HEK293 (cell line): ENCODE measurements around the gene SULT1C2.

ENCODE experiments used
- CTCF ChIA-PET: fragments of 350-600 bp; formaldehyde crosslinking; extraction: SDS; loops from one replicate; lab custom pipeline; 2021; ENCODE audit warnings: antibody characterized with exemption; lab: Yijun Ruan, JAX
- POLR2A ChIA-PET: fragments of 300-600 bp; formaldehyde crosslinking; extraction: SDS; loops from one replicate; lab custom pipeline; 2020; ENCODE audit warnings: antibody characterized with exemption, inconsistent platforms; lab: Yijun Ruan, JAX
- H3K27ac ChIP-seq: fragments of 200-500 bp; sonication (Bioruptor generic); 2 replicates; pipeline ENCODE4 v1.5.1; 2014; ENCODE audit warnings: low read depth, low read length, control low read depth, inconsistent platforms; ENCODE audit errors: extremely low read depth
- H3K36me3 ChIP-seq, 2 experiments: fragments of 200-500 bp in 1 of 2; sonication (Bioruptor generic) in 1 of 2; 1 replicate in 1 of 2; 2 replicates in 1 of 2; pipeline ENCODE4 v1.5.1; 2014 to 2017; ENCODE audit warnings: inconsistent platforms in 2 of 2, low read length in 2 of 2; ENCODE audit not compliant: control insufficient read depth in 2 of 2, insufficient read depth in 1 of 2
- H3K4me1 ChIP-seq: fragments of 200-500 bp; sonication (Bioruptor generic); 2 replicates; pipeline ENCODE4 v1.5.1; 2014; ENCODE audit warnings: mild to moderate bottlenecking, low read length, inconsistent platforms; ENCODE audit not compliant: control insufficient read depth, insufficient read depth
- H3K4me3 ChIP-seq: 2 replicates; pipeline ENCODE4 v1.5.1; 2011; ENCODE audit warnings: low read depth, mild to moderate bottlenecking, control low read depth, low read length, moderate library complexity
- H3K9me3 ChIP-seq: fragments of 200-500 bp; sonication (Bioruptor generic); 2 replicates; pipeline ENCODE4 v1.5.1; 2014; ENCODE audit warnings: low read depth, low read length, inconsistent platforms; ENCODE audit not compliant: control insufficient read depth, insufficient read depth
- HOXA7 ChIP-seq: sonication (generic); formaldehyde crosslinking; IDR thresholded peaks from 2 replicates; pipeline ENCODE4 v1.8.1; 2022; ENCODE audit warnings: missing genetic modification reagents, borderline replicate concordance
- KLF8 ChIP-seq: fragments of 450-650 bp; formaldehyde crosslinking; IDR thresholded peaks from 2 replicates; pipeline ENCODE4 v1.5.1; 2016; ENCODE audit warnings: missing biosample characterization, missing genetic modification characterization
- PRDM1 ChIP-seq: fragments of 450-650 bp; formaldehyde crosslinking; IDR thresholded peaks from 2 replicates; pipeline ENCODE4; 2016; ENCODE audit warnings: missing biosample characterization, missing genetic modification characterization
- SCRT1 ChIP-seq: fragments of 450-650 bp; formaldehyde crosslinking; IDR thresholded peaks from 2 replicates; pipeline ENCODE4 v1.5.1; 2016; ENCODE audit warnings: missing biosample characterization, missing genetic modification characterization, borderline replicate concordance
- SCRT2 ChIP-seq: fragments of 450-650 bp; formaldehyde crosslinking; IDR thresholded peaks from 2 replicates; pipeline ENCODE4 v1.5.1; 2016; ENCODE audit warnings: missing biosample characterization, missing genetic modification characterization
- SP7 ChIP-seq: fragments of 450-650 bp; formaldehyde crosslinking; IDR thresholded peaks from 2 replicates; pipeline ENCODE4 v1.5.1; 2016; ENCODE audit warnings: missing biosample characterization, missing genetic modification characterization
- TCF7L2 ChIP-seq: IDR thresholded peaks from 2 replicates; pipeline ENCODE4 v1.6.1; 2011; ENCODE audit warnings: low read depth, mild to moderate bottlenecking, inconsistent platforms, low read length, moderate library complexity, borderline replicate concordance
- TRIM28 ChIP-seq: IDR thresholded peaks from 2 replicates; pipeline ENCODE4 v1.6.1; 2011; ENCODE audit warnings: low read length, control low read depth, borderline replicate concordance
- ZBTB20 ChIP-seq: fragments of 450-650 bp; formaldehyde crosslinking; IDR thresholded peaks from 2 replicates; pipeline ENCODE4 v1.5.1; 2016; ENCODE audit warnings: missing biosample characterization, missing genetic modification characterization
- ZBTB48 ChIP-seq: fragments of 450-650 bp; formaldehyde crosslinking; IDR thresholded peaks from 2 replicates; pipeline ENCODE4 v1.5.1; 2016; ENCODE audit warnings: missing biosample characterization, missing genetic modification characterization
- ZBTB8A ChIP-seq: fragments of 450-650 bp; formaldehyde crosslinking; IDR thresholded peaks from 2 replicates; pipeline ENCODE4 v1.5.1; 2016; ENCODE audit warnings: missing biosample characterization, missing genetic modification characterization
- ZNF19 ChIP-seq: fragments of 450-650 bp; formaldehyde crosslinking; IDR thresholded peaks from 2 replicates; pipeline ENCODE4; 2016; ENCODE audit warnings: missing biosample characterization, missing genetic modification characterization, low read depth
- ZNF530 ChIP-seq: fragments of 450-650 bp; formaldehyde crosslinking; IDR thresholded peaks from 2 replicates; pipeline ENCODE4 v1.5.1; 2016; ENCODE audit warnings: low read depth, missing biosample characterization, missing genetic modification characterization
- ZNF596 ChIP-seq: fragments of 450-650 bp; IDR thresholded peaks from 2 replicates; pipeline ENCODE4 v1.5.0; 2018; ENCODE audit warnings: missing biosample characterization, mild to moderate bottlenecking, missing genetic modification characterization, moderate library complexity
- ZNF621 ChIP-seq: fragments of 450-650 bp; formaldehyde crosslinking; IDR thresholded peaks from 2 replicates; pipeline ENCODE4 v1.5.1; 2017; ENCODE audit warnings: missing biosample characterization, missing genetic modification characterization
- ZNF629 ChIP-seq: fragments of 450-650 bp; formaldehyde crosslinking; IDR thresholded peaks from 2 replicates; pipeline ENCODE4 v1.5.1; 2017; ENCODE audit warnings: missing biosample characterization, missing genetic modification characterization
- ZNF791 ChIP-seq: fragments of 450-650 bp; formaldehyde crosslinking; IDR thresholded peaks from 2 replicates; pipeline ENCODE4 v1.5.1; 2016; ENCODE audit warnings: missing biosample characterization, missing genetic modification characterization
- ZNF830 ChIP-seq: fragments of 450-650 bp; IDR thresholded peaks from 2 replicates; pipeline ENCODE4 v1.5.0; 2018; ENCODE audit warnings: missing biosample characterization, missing genetic modification characterization, low read depth, mild to moderate bottlenecking, moderate library complexity
- ZXDB ChIP-seq: fragments of 450-650 bp; formaldehyde crosslinking; IDR thresholded peaks from 2 replicates; pipeline ENCODE4 v1.5.1; 2016; ENCODE audit warnings: missing biosample characterization, missing genetic modification characterization
- TF ChIP-seq, protein P1 (sequence below): fragments of 450-650 bp; formaldehyde crosslinking; IDR thresholded peaks from 2 replicates; pipeline ENCODE4 v1.5.1; 2016; ENCODE audit warnings: missing biosample characterization, missing genetic modification characterization
- TF ChIP-seq, protein P2 (sequence below): fragments of 450-650 bp; formaldehyde crosslinking; IDR thresholded peaks from 2 replicates; pipeline ENCODE4 v1.5.1; 2017; ENCODE audit warnings: missing biosample characterization, missing genetic modification characterization
- TF ChIP-seq, protein P3 (sequence below): fragments of 450-650 bp; formaldehyde crosslinking; IDR thresholded peaks from 2 replicates; pipeline ENCODE4 v1.5.1; 2016; ENCODE audit warnings: missing biosample characterization, missing genetic modification characterization
- TF ChIP-seq, protein P4 (sequence below): fragments of 450-650 bp; formaldehyde crosslinking; IDR thresholded peaks from 2 replicates; pipeline ENCODE4 v1.5.0; 2017; ENCODE audit warnings: missing biosample characterization, missing genetic modification characterization, borderline replicate concordance
- TF ChIP-seq, protein P5 (sequence below): fragments of 450-650 bp; IDR thresholded peaks from 2 replicates; pipeline ENCODE4 v1.5.1; 2018; ENCODE audit warnings: missing biosample characterization, missing genetic modification characterization

SULT1C2 gene

DNA sequence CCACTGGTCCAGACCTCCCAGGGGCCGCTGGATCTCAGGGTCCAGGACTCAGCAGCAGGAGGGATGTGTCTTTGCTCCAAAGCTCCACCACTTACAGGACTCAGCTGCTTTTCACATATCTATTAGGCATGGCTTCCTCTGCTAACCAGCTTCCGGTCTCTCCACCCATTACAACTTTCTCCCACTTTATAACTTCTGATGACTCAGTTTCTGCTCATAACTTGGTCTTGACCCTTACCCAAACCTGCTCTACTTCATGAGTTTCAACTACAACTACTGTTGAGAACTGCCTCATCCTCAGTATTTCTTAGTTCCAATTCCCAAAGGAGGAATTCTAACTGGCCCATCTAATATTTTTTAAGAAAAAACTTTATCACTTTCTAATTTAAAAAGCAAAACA lies 17.2 kb downstream of the SULT1C2 start:
- Histone ChIP-seq H3K4me1 (no peaks in the 10 kb centered on the region), H3K27ac (no peak overlapping the region), H3K4me3 (no peak overlapping the region), H3K9me3 (no peaks in the 10 kb centered on the region), H3K36me3 (no peaks in the 10 kb centered on the region)
- CTCF ChIA-PET: no interaction called here
- TF ChIP-seq, protein P1, sequence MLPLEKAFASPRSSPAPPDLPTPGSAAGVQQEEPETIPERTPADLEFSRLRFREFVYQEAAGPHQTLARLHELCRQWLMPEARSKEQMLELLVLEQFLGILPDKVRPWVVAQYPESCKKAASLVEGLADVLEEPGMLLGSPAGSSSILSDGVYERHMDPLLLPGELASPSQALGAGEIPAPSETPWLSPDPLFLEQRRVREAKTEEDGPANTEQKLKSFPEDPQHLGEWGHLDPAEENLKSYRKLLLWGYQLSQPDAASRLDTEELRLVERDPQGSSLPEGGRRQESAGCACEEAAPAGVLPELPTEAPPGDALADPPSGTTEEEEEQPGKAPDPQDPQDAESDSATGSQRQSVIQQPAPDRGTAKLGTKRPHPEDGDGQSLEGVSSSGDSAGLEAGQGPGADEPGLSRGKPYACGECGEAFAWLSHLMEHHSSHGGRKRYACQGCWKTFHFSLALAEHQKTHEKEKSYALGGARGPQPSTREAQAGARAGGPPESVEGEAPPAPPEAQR (tag by site-specific recombination): no peak
- TF ChIP-seq ZNF791 (tag by site-specific recombination) (no peak), SP7 (tag by site-specific recombination) (no peak), ZNF530 (tag by site-specific recombination) (no peak), SCRT1 (tag by site-specific recombination) (no peak), TCF7L2 (no peak), ZNF629 (tag by site-specific recombination) (no peak), SCRT2 (tag by site-specific recombination) (no peak), KLF8 (no peak), ZNF621 (tag by site-specific recombination) (no peak), PRDM1 (no peak)
- POLR2A ChIA-PET: no interaction called here

DNA sequence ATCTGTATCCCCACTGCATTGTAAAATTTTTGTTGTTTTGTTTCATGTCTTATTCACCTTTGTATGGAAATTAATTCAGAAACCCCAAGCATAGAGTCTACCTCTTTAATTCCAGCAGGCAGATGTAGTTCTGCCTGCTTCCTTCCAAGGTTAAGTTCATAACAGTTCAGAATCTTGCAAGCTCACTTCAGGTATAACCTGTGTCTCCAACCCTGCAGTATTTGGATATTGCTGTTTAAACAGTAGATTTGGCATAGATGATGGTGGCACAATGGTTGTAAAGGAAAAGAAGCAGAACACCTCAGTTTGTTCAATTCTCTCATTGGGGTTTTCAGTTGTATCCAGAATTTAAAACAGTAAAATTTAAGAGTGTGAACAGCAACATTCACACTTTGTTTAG lies 21.2 kb downstream of the SULT1C2 start:
- Histone ChIP-seq H3K4me1 (no peaks in the 10 kb centered on the region), H3K4me3 (no peak overlapping the region), H3K9me3 (no peaks in the 10 kb centered on the region), H3K27ac (no peak overlapping the region), H3K36me3 (no peaks in the 10 kb centered on the region)
- TF ChIP-seq ZNF596 (tag by site-specific recombination) (no peak), ZBTB8A (no peak), ZBTB48 (tag by site-specific recombination) (no peak), ZBTB20 (tag by site-specific recombination) (no peak), TRIM28 (no peak), ZNF830 (tag by site-specific recombination) (no peak), ZXDB (tag by site-specific recombination) (no peak), ZNF19 (no peak), HOXA7 (CRISPR knock-in tag) (no peak)
- TF ChIP-seq, protein P2, sequence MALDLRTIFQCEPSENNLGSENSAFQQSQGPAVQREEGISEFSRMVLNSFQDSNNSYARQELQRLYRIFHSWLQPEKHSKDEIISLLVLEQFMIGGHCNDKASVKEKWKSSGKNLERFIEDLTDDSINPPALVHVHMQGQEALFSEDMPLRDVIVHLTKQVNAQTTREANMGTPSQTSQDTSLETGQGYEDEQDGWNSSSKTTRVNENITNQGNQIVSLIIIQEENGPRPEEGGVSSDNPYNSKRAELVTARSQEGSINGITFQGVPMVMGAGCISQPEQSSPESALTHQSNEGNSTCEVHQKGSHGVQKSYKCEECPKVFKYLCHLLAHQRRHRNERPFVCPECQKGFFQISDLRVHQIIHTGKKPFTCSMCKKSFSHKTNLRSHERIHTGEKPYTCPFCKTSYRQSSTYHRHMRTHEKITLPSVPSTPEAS (tag by site-specific recombination): no peak
- TF ChIP-seq, protein P3, sequence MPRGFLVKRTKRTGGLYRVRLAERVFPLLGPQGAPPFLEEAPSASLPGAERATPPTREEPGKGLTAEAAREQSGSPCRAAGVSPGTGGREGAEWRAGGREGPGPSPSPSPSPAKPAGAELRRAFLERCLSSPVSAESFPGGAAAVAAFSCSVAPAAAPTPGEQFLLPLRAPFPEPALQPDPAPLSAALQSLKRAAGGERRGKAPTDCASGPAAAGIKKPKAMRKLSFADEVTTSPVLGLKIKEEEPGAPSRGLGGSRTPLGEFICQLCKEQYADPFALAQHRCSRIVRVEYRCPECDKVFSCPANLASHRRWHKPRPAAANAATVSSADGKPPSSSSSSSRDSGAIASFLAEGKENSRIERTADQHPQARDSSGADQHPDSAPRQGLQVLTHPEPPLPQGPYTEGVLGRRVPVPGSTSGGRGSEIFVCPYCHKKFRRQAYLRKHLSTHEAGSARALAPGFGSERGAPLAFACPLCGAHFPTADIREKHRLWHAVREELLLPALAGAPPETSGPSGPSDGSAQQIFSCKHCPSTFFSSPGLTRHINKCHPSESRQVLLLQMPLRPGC (tag by site-specific recombination): no peak
- TF ChIP-seq, protein P4, sequence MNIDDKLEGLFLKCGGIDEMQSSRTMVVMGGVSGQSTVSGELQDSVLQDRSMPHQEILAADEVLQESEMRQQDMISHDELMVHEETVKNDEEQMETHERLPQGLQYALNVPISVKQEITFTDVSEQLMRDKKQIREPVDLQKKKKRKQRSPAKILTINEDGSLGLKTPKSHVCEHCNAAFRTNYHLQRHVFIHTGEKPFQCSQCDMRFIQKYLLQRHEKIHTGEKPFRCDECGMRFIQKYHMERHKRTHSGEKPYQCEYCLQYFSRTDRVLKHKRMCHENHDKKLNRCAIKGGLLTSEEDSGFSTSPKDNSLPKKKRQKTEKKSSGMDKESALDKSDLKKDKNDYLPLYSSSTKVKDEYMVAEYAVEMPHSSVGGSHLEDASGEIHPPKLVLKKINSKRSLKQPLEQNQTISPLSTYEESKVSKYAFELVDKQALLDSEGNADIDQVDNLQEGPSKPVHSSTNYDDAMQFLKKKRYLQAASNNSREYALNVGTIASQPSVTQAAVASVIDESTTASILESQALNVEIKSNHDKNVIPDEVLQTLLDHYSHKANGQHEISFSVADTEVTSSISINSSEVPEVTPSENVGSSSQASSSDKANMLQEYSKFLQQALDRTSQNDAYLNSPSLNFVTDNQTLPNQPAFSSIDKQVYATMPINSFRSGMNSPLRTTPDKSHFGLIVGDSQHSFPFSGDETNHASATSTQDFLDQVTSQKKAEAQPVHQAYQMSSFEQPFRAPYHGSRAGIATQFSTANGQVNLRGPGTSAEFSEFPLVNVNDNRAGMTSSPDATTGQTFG: no peak
- TF ChIP-seq, protein P5, sequence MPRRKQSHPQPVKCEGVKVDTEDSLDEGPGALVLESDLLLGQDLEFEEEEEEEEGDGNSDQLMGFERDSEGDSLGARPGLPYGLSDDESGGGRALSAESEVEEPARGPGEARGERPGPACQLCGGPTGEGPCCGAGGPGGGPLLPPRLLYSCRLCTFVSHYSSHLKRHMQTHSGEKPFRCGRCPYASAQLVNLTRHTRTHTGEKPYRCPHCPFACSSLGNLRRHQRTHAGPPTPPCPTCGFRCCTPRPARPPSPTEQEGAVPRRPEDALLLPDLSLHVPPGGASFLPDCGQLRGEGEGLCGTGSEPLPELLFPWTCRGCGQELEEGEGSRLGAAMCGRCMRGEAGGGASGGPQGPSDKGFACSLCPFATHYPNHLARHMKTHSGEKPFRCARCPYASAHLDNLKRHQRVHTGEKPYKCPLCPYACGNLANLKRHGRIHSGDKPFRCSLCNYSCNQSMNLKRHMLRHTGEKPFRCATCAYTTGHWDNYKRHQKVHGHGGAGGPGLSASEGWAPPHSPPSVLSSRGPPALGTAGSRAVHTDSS: no peak
- CTCF ChIA-PET: no interaction called here
- POLR2A ChIA-PET: no interaction called here
